Activated CD8-positive, alpha-beta T cell treated with anti-CD3 and anti-CD28 coated beads for 36 hours (primary cell): ENCODE data around the gene WDR64. TPM values are rescaled to one million over a fixed set of nuclear protein-coding genes. Genes with fewer than 3 reads are reported as not detected.
A peak's percentile ranks its signal among the peaks of the same experiment; 100 is the strongest.

Source experiments
- ATAC-seq: fragments of 200-7000 bp; cut with Tn5 transposase; one replicate; pipeline ENCODE4 v1.10.0; 2021; ENCODE audit warnings: mild to moderate bottlenecking, moderate library complexity
- CTCF ChIA-PET: fragments of 350-600 bp; sonication (Branson Sonifier 250); formaldehyde crosslinking; loops from one replicate; lab custom pipeline; 2021; ENCODE audit warnings: antibody characterized with exemption; lab: Charles Lee
- POLR2A ChIA-PET: fragments of 350-600 bp; sonication (Branson Sonifier 250); formaldehyde crosslinking; loops from one replicate; lab custom pipeline; 2021; ENCODE audit warnings: antibody characterized with exemption; lab: Charles Lee
- DNase-seq: peaks from one replicate; pipeline ENCODE4 v3.0.0-alpha.2; 2020
- H3K27ac Mint-ChIP-seq: one replicate; pipeline ENCODE4 v1.8.0; 2021; ENCODE audit warnings: mild to moderate bottlenecking, mixed read lengths
- H3K27me3 Mint-ChIP-seq: one replicate; pipeline ENCODE4 v1.8.0; 2021; ENCODE audit warnings: mixed read lengths
- H3K36me3 Mint-ChIP-seq: one replicate; pipeline ENCODE4 v1.8.0; 2021; ENCODE audit warnings: low read depth, mixed read lengths
- H3K4me1 Mint-ChIP-seq: one replicate; pipeline ENCODE4 v1.8.0; 2021; ENCODE audit warnings: low read depth, mixed read lengths
- H3K4me3 Mint-ChIP-seq: one replicate; pipeline ENCODE4 v1.8.0; 2021; ENCODE audit warnings: mild to moderate bottlenecking, moderate library complexity, mixed read lengths
- H3K9me3 Mint-ChIP-seq: one replicate; pipeline ENCODE4 v1.8.0; 2021; ENCODE audit warnings: mixed read lengths
- CTCF ChIP-seq: fragments of 200-600 bp; IDR thresholded peaks from one replicate; pipeline ENCODE4 v1.8.0; 2022; ENCODE audit warnings: antibody characterized with exemption, mild to moderate bottlenecking
- intact Hi-C: fragments of 100-400 bp; cut with micrococcal nuclease; formaldehyde crosslinking; loops from one replicate; pipeline ENCODE4 v1.10.0; 2022
- total RNA-seq, 2 experiments: library from RNA; stranded (reverse); gene quantifications; one replicate each; pipeline ENCODE4 v1.2.3, GENCODE V29; 2021

WDR64 gene
- total RNA-seq, 2 experiments from 2014 or later, result not detected

GRCh38 chr1:241848686-241849344, 196.7 kb downstream of the WDR64 start:
- POLR2A ChIA-PET, result interaction anchor here (1.0 to 2.0 kb wide), 4 partner anchors 9 to 330 kb away, joined by 3 to 5 read pairs (median 4); partner anchors contain the start of genes CHML and OPN3
- CTCF ChIA-PET, result interaction anchor here (1.6 kb wide), 1 partner anchor 238 kb away, joined by 8 read pairs; no protein-coding TSS in a partner anchor

GRCh38 chr1:241849345-241849695, 197.2 kb downstream of the WDR64 start:
- ATAC-seq (no peak), DNase-seq (no peak)
- Mint-ChIP-seq H3K36me3 (peaks cover 46% of the 10 kb centered on the region), H3K9me3 (no peaks in the 10 kb centered on the region), H3K4me3 (peak overlapping the region; percentile 93), H3K27ac (peak overlapping the region; percentile 99), H3K4me1 (peaks cover 18% of the 10 kb centered on the region), H3K27me3 (no peaks in the 10 kb centered on the region)
- intact Hi-C loops, result loop anchor here (5.0 kb wide), 3 partner anchors 222 to 327 kb away; no protein-coding TSS in a partner anchor
- ChIA-PET POLR2A (interaction anchor here (1.0 to 2.0 kb wide), 3 partner anchors 9 to 209 kb away, joined by 3 to 5 read pairs (median 5); partner anchors contain the start of genes CHML and OPN3), CTCF (no interaction called here)
- no peak for TF ChIP-seq CTCF

More at GRCh38 chr1:241848686-241849344, 196.7 kb downstream of the WDR64 start:
- Mint-ChIP-seq H3K4me3 (peak overlapping the region; percentile 93), H3K36me3 (peaks cover 41% of the 10 kb centered on the region), H3K27me3 (no peaks in the 10 kb centered on the region), H3K27ac (peak overlapping the region; percentile 99), H3K4me1 (peaks cover 18% of the 10 kb centered on the region), H3K9me3 (no peaks in the 10 kb centered on the region)
- no peak for TF ChIP-seq CTCF
- DNase-seq (no peak), ATAC-seq (no peak)
- intact Hi-C loops, result loop anchor here (5.0 kb wide), 3 partner anchors 222 to 327 kb away; no protein-coding TSS in a partner anchor

Other genes starting within 250 kb of the WDR64 start
- 10 to 100 TPM; 95.2 to 95.6 TPM for gene FH, start 132.5 kb upstream of the WDR64 start, total RNA-seq
- gene KMO, start 119.9 kb upstream of the WDR64 start, total RNA-seq, result under 1 TPM in 1 of 2 experiments, not detected in 1; 0.18 TPM
- gene CHML, start 11.9 kb upstream of the WDR64 start, total RNA-seq, result 10 to 100 TPM; 20.3 to 24.7 TPM
- 10 to 100 TPM in 1 of 2 experiments, 1 to 10 TPM in 1; 9.9 to 11.8 TPM for gene OPN3, start 11.9 kb upstream of the WDR64 start, total RNA-seq
- gene EXO1, start 195.9 kb downstream of the WDR64 start, total RNA-seq, result 10 to 100 TPM; 65.3 to 66.8 TPM